Measurements from ENCODE around the gene ABHD17A. TPM values are rescaled to one million over a fixed set of nuclear protein-coding genes. Genes with fewer than 3 reads are reported as not detected.

ABHD17A gene
- total RNA-seq, 1 donor from 2014 or later, result 62.7 TPM

- no peak for DNase-seq
Measured at GRCh38 chr19:1852581-1853128, 32.6 kb downstream of the ABHD17A start.

GRCh38 chr19:1851654-1852580, 33.4 kb downstream of the ABHD17A start:
- DNase-seq, result peak; percentile 89

- no peak for DNase-seq
Measured at GRCh38 chr19:1850809-1851653, 34.3 kb downstream of the ABHD17A start.

GRCh38 chr19:1849886-1850398, 35.4 kb downstream of the ABHD17A start:
- no peak for DNase-seq

GRCh38 chr19:1849132-1849474, 36.2 kb downstream of the ABHD17A start:
- no peak for DNase-seq

GRCh38 chr19:1848399-1849131, 36.7 kb downstream of the ABHD17A start, which contains the start of gene REXO1:
TSS of gene REXO1 (minus strand) at chr19:1848483. CDS start at chr19:1848358, 125 bp downstream.
- DNase-seq, result peak; percentile 98

GRCh38 chr19:1847684-1848398, 37.5 kb downstream of the ABHD17A start:
- DNase-seq, result peak; percentile 45

- no peak for DNase-seq
Measured at GRCh38 chr19:1847348-1847683, 38.0 kb downstream of the ABHD17A start.

GRCh38 chr19:1846517-1847204, 38.6 kb downstream of the ABHD17A start:
- DNase-seq, result no peak

- no peak for DNase-seq
Measured at GRCh38 chr19:1845642-1846041, 39.7 kb downstream of the ABHD17A start.

- no peak for DNase-seq
Measured at GRCh38 chr19:1845125-1845515, 40.2 kb downstream of the ABHD17A start.

- DNase-seq, result no peak
Measured at GRCh38 chr19:1844513-1845124, 40.7 kb downstream of the ABHD17A start.

- DNase-seq, result no peak
Measured at GRCh38 chr19:1843646-1844394, 41.5 kb downstream of the ABHD17A start.

- DNase-seq, result no peak
Measured at GRCh38 chr19:1843116-1843515, 42.2 kb downstream of the ABHD17A start.

- no peak for DNase-seq
Measured at GRCh38 chr19:1841209-1841924, 43.9 kb downstream of the ABHD17A start.

GRCh38 chr19:1840541-1841115, 44.7 kb downstream of the ABHD17A start:
- no peak for DNase-seq

- no peak for DNase-seq
Measured at GRCh38 chr19:1839658-1840540, 45.4 kb downstream of the ABHD17A start.
